Measurements from ENCODE around the gene TMEM167B.

TMEM167B gene

DNA sequence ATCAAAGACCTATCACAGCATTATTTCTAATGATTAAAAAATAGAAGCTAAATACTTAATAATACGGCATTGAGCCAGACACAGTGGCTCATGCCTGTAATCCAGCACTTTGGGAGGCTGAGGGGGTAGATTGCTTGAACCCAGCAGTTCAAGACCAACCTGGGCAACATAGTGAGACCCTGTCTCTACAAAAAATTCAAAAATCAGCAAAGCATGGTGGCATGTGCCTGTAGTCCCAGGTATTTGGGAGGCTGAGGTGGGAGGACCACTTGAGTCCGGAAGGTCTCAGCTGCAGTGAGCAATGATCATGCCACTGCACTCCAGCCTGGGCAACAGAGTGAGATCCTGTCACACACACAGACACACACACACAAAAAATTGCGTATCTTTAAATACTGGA is 25.4 kb upstream of the TMEM167B start:
- H3K4me3 ChIP-seq (ENCODE audit: low read length) = no peak overlapping the region
- TF ChIP-seq ZNF274 (IDR thresholded peaks at IDR 0.05; ENCODE audit: low read depth, low read length) = no peak

DNA sequence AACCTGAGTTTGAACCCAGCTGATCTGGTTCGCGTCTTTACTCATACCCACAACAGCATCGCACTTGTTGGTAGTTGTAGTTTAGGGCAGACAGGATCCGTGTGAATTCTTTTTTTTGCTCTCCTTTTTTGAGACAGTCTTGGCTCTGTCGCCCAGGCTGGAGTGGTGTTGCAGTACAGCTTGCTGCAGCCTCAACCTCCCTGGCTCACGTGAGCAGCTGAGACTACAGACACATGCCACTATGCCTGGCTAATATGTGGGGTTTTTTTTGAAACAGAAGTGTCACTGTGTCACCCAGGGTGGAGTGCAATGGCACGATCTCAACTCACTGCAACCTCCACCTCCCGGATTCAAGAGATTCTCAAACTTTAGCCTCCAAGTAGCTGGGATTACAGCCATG is 22.7 kb upstream of the TMEM167B start:
- no peak for TF ChIP-seq ZNF274 (IDR thresholded peaks at IDR 0.05; ENCODE audit: low read depth, low read length)
- no peak overlapping the region for H3K4me3 ChIP-seq (ENCODE audit: low read length)

DNA sequence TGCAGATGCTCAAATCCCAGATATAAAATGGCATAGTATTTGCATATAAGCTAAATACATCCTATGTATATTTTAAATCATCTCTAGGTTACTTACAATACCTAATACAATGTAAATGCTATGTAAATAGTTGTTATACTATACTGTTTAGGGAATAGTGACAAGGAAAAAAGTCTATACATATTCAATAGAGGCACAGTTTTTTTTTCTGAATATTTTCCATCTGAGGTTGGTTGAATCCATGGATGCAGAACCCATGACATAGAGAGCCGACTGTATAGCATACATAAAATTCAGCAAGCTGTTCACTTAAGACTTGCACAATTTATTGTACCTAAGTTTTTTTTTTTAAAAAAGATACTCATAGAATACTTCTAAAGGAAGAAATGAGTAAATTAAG is 21.3 kb upstream of the TMEM167B start:
- TF ChIP-seq ZNF274 (IDR thresholded peaks at IDR 0.05; ENCODE audit: low read depth, low read length) = no peak

DNA sequence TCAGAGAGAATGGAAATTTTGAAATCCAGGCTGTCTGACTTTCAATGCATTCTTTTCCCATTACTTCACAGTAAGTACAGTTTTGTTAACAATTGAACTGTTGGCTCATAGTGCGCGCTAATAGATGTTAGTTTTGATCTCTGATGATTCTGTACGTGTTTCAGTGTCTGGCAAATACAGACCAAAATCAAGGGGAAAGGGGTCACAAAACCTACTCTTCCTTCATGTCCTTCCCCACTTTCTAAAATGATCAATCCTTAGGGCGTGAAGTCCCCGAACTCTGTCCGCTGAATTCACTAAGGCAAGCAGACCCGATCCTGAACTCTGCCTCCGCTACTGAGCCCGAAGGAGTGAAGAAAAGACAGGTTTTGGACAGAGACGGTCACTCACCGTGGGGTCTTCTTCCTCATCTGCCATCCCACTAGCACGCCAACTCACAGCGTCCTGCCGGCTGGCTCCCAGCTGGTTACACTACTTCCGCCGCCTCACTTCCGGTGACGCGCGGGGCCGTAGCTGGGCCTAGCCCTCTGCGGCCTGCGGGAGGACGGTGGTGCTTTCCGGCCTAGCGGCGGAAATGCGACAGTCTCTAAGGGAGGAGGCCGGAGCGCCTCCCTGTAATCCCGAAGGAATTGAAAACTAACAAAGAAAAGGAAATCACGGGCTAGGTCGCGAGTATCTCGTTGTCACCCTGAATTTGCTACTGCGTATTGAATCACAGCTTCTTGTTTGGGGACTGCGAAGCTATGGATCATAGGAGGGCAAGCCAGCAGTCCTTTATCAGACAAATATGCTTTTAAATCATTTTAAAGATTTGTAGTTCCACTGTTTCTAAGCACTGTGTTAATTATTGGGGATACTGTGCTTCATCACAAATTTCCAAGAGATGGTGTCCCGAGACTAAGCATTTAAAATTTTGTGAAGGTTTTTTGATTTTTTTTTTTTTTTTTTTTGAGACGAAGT is 14.8 kb upstream of the TMEM167B start, which contains the start of gene TAF13:
Gene TAF13, minus strand, starts transcription at position 473 of the 960 bp plus-strand sequence. Its CDS starts 56 bp downstream, at position 417.
- TF ChIP-seq ZNF274 (IDR thresholded peaks at IDR 0.05; ENCODE audit: low read depth, low read length) = no peak
- H3K4me3 ChIP-seq (ENCODE audit: low read length) = peak within 1 kb of the TSS; percentile 97

More for the DNA sequence above, 21.3 kb upstream of the TMEM167B start:
- no peak overlapping the region for H3K4me3 ChIP-seq (ENCODE audit: low read length)

DNA sequence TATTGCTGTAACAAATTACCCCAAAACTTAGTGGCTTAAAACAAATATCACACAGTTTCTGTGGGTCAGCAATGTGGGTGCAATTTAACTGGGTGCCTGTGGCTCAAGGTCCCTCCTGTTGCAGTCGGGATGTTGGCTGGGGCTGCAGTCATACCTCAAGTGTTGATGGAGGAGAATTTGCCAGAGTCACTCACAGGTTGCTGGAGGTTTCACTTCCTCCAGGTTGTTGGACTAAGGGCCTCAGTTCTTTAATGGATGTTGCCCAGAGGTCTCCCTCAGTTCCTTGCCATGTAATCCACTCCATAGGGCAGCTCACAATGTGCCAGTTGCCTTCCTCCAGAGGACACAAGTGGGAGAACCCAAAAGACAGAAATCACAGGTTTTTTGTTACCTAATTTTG is 12.2 kb upstream of the TMEM167B start:
- no peak for TF ChIP-seq ZNF274 (IDR thresholded peaks at IDR 0.05; ENCODE audit: low read depth, low read length)

DNA sequence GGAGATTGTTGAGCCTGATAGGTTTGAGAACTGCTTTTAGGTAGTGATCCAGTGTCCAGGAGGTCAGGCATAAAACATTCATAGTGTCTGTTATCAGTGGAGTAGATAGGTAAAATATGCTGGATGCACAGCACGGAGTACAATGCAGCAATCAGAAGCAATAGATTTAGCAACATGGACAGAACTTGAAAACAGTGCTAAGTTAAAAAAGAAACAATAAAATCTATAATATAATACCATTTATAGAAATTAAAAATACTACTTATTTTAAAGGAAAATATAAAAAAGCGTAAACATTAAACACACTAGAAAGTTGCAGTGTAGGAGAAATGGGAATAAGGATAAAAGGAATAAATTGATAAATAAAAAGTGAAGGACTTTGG is 11.3 kb upstream of the TMEM167B start:
- no peak for TF ChIP-seq ZNF274 (IDR thresholded peaks at IDR 0.05; ENCODE audit: low read depth, low read length)
- no peak overlapping the region for H3K4me3 ChIP-seq (ENCODE audit: low read length)

More for the DNA sequence above, 12.2 kb upstream of the TMEM167B start:
- no peak overlapping the region for H3K4me3 ChIP-seq (ENCODE audit: low read length)

DNA sequence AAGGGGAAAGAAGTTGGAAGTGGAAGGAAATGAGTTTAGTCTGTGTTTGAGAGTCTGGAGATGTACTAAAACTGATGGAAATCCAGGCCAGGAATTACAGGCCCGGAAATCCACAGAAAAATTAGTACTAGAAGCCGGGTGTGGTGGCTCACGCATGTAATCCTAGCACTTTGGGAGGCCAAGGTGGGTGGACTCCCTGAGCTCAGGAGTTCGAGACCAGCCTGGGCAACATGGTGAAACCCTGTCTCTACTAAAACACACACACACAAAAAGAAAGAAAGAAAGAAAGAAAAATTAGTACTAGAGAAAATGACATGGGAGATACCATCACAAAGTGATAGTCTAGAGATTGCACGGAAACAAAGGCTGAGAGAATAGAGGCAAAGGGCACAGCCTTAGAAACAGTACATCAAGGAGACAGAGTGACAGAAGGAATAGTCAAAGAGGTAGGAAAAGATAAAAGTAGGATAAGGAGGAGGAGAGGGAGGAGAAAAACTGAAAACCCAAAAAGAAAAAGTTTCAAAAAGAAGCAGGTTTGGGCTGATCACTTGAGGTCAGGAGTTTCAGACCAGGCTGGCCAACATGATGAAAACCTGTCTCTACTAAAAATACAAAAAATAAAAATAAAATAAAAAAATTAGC is 10.0 kb upstream of the TMEM167B start:
- H3K4me3 ChIP-seq (ENCODE audit: low read length) = no peak overlapping the region
- TF ChIP-seq ZNF274 (IDR thresholded peaks at IDR 0.05; ENCODE audit: low read depth, low read length) = no peak

DNA sequence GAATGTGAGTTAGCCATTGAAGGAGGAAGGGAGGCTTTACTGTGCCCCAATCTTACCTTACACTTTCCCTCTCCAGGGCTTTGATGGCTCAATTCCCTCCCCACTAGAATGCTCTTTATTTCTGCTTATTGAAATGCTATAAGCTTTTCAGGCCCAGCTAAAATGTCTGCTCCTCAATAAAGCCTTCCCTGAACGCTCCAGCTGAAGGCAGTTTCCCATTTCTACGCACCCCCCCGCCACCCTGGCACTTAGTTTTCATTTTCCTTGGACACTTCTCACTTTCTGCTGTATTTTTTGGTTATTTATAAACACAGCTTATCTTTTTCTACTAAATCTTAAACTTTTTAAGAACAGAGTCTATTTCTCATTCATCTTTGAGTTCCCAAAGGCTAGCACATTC is 7.1 kb upstream of the TMEM167B start:
- no peak for TF ChIP-seq ZNF274 (IDR thresholded peaks at IDR 0.05; ENCODE audit: low read depth, low read length)
- no peak overlapping the region for H3K4me3 ChIP-seq (ENCODE audit: low read length)

DNA sequence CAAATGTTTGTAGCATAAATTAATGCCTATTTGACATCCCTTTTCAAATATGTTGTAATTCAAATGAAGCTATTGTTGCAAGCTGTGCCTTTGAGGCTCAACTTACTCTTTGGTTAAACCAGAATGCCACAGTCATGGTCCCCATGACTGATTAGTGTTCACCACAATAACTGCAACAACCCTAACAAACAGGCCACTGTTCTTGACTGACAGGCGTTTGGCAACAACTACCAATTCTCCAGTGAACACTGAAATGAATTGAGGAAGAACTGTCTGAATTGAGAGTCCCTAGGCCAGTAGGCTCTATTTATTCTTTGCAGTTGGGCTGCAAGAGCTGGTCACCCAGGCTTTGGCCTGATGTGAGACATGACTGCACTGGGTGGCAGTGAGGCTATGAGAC is 6.6 kb upstream of the TMEM167B start:
- no peak overlapping the region for H3K4me3 ChIP-seq (ENCODE audit: low read length)
- no peak for TF ChIP-seq ZNF274 (IDR thresholded peaks at IDR 0.05; ENCODE audit: low read depth, low read length)

DNA sequence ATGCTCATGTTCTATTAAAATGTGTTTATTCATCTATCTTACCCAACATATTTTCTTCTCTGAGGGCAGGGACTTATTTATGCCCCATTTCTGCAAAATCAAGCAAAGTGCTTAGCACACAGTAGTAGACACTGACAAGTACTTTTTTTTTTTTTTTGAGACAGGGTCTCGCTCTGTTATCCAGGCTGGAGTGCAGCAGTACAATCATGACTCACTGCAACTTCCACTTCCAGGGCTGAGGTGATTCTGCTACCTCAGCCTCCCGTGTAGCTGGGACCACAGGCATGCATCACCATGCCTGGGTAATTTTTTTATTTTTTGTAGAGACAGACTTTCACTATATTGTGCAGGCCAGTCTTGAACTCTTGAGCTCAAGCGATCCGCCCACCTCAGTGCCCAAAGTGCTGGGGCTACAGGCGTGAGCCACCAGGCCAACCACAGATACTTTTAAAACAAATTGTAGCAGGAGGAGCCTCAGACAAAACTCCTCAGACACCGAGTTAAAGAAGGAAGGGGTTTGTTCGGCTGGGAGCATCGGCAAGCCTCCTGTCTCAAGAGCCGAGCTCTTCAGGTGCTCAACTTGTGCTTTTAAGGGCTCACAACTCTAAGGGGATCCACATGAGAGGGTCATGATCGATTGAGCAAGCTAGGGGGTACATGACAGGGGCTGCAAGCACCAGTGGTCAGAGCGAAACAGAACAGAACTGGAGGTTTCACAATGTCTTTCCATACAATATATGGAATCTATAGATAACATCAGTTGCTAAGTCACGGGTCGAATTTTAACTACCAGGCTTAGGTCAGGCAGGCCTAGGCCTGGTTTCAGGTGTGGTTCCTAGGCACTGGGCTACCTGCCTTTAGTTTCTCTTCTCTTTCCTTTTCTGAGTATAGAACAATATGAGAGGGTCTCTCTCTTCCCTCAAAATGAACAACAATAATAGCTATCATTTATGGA is 5.7 kb upstream of the TMEM167B start:
- no peak for TF ChIP-seq ZNF274 (IDR thresholded peaks at IDR 0.05; ENCODE audit: low read depth, low read length)
- no peak overlapping the region for H3K4me3 ChIP-seq (ENCODE audit: low read length)

DNA sequence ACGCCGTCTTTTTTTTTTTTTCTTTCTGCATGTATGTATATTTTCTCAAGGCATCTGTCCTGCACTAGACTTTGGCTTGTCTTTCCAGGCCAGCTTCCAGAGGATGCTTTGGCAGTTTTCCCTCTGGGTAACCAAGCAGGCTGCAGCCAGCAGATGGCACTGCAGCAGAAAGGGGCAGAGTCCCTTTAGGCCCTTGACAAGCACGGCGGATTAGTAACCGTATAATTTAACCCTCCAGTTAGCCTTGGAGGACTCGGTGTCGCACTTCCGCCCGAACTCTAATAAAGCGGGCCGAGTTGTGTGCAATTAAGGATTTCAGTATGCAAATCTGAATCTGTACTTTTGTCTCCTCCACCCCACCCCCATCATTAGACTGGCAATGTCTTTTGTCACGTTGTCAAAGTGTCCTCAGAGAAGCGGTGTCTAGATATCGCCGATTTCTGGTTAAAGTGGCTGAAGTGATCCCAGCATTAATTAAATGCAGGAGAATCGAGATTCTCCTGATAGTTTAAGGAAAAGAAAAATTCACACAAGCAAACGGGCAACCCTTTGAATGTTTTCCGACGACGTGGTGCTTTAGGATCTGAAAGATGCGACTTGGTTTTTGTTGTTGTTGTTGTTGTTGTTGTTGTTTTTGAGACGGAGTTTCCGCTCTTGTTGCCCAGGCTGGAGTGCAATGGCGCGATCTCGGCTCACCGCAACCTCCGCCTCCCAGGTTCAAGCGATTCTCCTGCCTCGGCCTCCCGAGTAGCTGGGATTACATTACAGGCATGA is 1.1 kb upstream of the TMEM167B start:
- TF ChIP-seq ZNF274 (IDR thresholded peaks at IDR 0.05; ENCODE audit: low read depth, low read length) = no peak
- H3K4me3 ChIP-seq (ENCODE audit: low read length) = peak overlapping the region; percentile 98; the same call in 1 of the 2 replicates

DNA sequence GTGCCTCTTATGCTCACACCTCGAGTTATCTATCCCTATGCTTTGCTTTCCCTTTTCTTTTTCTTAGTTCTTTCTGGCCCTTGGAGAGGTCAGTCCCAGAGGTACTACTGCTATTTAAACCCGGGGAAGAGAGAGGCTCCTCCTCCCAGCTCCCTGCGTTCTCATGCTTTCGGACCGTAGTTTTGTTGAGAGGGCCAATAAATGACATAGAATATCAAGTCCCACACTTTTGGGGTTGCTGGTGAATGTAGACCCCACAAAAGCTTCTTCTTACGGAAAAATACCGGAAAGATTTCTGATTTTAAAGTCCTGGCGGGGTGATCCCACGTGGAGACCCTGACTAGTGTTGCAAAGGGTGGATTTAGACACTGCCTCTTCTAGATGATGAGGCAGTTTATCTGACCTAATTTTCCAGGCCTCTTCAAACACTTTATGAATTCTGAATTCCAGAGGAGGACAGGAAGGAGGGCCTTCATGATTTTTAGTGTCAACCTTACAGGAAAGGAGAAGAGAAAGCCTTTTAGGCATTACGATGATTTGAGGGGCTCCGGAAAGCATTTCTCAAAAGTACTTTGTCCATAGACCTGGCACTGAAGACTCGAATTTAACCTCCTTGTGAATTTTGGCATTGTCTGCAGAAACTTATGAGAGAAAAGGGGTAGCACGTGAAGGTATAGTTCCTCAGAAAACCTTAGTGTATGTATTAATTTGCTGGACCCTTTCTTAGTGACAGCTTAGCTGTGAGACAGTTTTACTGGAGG is 694 bp downstream of the TMEM167B start:
- no peak for TF ChIP-seq ZNF274 (IDR thresholded peaks at IDR 0.05; ENCODE audit: low read depth, low read length)

DNA sequence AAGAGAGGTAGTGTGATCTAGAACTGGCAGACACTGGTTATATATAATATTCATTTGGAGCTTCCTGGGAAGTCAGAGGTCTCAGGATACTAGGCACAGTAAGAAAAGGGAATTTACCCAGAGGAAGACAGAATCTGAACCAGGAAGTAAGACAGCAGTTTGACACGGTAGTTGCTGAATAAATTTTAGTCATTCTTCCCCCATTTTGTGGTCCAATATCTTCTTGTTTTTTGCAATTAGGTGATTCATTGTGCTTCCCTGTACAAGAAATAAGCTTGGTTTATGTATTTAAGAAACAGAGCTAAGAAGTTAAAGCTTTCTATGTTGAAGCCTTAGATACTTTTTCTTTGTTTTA is 1.3 kb downstream of the TMEM167B start:
- peak overlapping the region; percentile 98 for H3K4me3 ChIP-seq (ENCODE audit: low read length)
- no peak for TF ChIP-seq ZNF274 (IDR thresholded peaks at IDR 0.05; ENCODE audit: low read depth, low read length)

More for the DNA sequence above, 694 bp downstream of the TMEM167B start:
- peak overlapping the region; percentile 98 for H3K4me3 ChIP-seq (ENCODE audit: low read length)
